ENCODE measurements around the gene SEPTIN7.
"Not testable (repeated sequence)": the region's sequence is repeated elsewhere in the genome, so short reads cannot be mapped to it uniquely, and the experiment has no call there.

The SEPTIN7 gene

DNA sequence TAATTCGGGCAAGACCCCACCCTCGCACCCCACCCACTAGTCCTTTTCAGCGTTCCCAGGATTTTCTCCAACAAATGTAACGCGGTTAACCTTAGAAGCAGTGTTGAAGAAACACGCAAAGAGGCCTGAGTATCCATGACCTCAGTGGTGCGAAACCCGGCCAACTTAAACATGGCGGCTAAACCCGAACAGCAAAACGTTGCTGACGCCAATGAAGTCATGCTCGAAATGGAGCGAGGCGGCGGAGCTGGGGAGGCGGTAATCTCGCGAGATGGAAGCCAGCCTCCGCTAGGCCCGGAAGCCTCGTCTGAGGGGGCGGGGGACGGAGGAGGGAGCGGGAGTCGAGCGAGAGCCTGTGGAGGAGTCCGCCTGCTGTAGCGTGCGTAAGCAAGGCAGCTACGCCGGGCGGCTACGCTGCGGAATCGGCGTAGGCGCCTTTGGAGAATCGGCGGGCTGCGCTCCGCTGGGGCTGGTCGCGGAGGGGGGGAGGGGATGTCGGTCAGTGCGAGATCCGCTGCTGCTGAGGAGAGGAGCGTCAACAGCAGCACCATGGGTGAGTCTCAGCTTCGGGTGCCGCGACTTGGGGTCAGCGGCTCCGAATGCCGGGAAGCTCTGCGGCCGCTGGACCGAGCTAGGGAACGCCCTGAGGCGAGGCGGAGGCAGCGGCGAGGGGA, at the start of gene SEPTIN7:
TSS of gene SEPTIN7 (plus strand) at position 340 of the 674 bp plus-strand sequence. CDS start at position 493, 153 bp downstream.
- DNase-seq = peak; percentile 99

DNA sequence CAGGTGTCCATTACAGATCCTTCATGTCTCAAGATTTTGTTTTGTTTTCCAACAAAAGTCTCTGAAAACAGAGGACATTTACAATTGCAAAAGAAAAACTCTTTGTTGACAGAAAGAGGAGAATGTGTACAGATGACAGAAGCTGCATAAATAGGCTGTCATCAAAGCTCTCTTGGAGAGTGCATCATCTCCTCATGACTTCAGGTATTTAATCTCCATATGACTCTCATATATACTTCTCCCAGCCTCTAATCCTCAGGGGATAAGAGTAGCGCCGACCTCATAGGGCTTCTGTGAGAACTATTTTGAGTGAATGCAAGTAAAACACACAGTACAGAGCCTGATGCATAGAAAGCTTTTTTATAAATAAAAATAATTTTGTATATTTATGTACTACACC, 48.1 kb upstream of the SEPTIN7 start:
- DNase-seq = no peak

- no peak for DNase-seq
Observed at GRCh38 chr7:35753761-35754603, 46.9 kb upstream of the SEPTIN7 start.

DNA sequence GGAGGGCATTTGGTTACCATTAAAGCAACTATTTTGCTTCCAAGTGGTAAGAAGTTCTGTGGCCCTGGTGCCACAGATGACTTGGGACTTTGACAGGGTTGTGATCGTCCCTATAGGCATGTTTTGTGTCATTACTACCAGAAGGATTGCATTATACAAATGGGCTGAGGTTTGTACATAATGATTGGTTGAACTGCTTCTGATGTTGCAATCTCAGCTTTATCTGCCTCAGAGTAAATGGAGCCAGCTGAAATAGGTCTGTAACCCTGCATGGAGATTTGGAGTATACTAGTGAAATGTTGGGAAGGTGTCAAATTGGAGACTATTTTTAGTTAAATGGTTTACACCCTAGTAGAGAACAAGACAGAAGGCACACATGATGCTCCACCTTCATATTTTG, 46.1 kb upstream of the SEPTIN7 start:
- DNase-seq = no peak

GRCh38 chr7:35755711-35756110, 45.1 kb upstream of the SEPTIN7 start:
- DNase-seq = no peak

DNA sequence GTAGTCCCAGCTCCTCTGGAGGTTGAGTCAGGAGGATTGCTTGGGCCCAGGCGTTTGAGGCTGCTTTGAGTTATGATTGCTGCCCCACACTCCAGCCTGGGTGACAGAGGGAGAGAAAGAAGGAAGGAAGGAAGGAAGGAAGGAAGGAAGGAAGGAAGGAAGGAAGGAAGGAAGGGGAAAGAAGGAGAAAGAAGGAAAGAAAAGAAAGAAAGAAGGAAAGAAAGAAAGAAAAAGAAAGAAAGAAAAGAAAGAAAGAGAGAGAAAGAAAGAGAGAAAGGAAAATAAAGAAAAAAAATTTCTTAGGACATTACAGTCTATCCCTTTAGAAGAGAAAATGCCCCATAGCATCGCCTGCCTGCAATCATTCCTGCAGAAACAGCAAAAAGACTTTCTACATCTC, 44.4 kb upstream of the SEPTIN7 start:
- DNase-seq = not testable (repeated sequence)

DNA sequence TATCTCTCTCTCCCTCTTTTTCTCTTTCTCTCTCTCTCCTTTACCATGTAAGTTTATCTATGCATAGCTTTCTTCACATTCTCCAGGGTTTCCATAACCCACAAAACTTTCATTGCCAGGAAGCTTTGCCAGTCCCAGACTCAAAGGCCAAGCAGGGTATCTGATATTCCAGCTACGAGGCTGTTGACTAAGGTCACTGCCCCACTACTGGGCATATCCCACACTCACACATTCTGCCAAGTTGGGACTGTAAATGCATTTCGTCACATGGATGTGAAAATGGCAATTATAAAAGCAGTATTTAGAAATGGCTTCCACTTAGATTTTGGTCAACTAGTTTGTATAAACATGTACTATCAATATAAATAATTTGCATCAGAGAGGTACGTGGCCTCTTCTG, 43.3 kb upstream of the SEPTIN7 start:
- no peak for DNase-seq

DNA sequence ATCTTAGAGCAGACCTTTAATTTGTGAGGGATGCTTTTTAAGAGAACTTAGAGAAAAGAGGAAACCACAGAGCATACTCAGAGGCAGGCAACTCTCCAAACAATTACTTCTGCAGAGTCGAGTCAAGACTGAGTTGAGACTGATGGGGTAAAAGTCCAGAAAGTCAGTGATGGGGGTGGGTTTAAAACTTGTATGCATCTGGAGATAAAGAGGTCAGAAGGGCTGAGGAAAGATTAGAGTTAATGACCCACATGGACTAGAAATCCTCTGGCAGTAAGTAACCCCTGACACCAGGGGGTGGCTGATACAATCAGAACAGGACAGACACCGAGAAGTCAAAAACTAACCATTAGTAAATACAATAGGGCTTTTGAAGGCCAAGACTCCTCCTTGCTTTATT, 42.4 kb upstream of the SEPTIN7 start:
- DNase-seq = no peak

GRCh38 chr7:35760143-35760745, 40.6 kb upstream of the SEPTIN7 start:
- DNase-seq = no peak

DNA sequence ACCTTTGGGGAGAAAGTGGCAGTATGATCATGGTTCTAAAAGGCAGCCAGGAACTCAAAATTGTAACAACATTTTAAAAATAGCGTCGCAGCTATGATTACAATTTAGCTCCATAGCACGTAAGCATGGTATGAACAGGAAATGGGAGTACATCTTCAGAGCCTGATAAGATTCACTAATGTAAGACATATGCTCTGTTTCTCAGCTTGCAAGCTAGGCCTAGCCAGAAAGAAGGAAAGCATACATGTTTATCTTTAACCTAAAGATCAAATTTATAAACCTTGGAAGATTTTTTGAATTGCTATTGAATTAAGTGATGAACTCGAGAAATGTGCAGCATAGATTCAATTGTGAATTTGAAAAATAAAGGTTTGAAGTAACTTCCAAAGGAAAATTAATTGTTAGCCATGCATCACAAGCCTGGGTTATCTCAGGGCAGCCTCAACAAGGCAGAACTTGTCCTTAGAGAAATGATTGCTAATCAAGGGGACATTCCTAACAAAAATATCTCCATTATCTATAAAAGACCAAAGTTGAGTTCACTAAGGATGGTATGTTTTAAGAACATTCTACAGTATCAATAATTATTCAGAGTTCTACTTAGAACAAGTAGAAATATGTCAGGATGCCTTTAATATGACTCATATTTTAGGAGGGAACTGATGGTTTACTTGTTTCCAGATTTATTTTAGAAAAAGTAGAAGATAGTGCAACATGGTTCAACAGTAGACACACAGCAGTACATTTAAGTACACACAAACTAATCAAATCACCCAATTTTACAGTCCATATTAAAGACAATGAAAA, 38.8 kb upstream of the SEPTIN7 start:
- DNase-seq = no peak

DNA sequence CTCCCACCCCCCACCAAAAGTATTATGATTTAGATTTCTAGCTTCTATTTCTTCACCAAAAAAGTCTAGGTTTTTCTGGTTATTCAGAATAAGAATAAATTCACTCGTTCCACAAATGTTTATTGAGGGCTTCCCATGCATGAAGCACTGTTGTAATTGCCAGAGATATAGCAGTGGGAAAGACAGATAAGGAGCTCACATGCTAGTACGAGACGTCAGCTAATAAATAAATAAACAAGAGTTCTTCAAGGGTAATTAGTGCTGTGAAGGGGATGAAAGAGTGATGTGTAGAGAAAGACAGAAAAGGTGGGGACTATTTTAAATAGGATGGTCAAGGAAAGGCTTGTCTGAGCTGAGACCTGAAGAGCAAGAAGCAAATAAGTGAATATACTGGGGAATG, 38.1 kb upstream of the SEPTIN7 start:
- DNase-seq = no peak

DNA sequence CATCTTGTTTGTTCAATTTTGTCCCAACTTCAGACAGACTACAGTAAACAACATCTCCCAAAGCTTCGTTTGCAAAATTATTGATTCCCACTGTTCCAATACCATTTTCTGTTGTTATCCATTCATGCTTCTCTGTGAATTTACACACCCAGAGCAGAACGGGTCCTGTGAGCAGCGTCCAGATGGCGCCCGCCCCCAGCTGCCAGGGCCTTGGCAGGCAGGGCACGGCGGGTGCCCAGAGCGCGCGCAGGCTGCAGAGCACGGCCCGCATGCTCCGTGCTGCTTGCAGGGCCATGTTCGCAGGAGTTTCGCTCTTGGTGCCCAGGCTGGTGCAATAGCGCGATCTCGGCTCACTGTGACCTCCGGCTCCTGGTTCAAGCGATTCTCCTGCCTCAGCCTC, 32.5 kb upstream of the SEPTIN7 start:
- no peak for DNase-seq

- no peak for DNase-seq
Observed at GRCh38 chr7:35771776-35772175, 29.1 kb upstream of the SEPTIN7 start.

GRCh38 chr7:35773994-35774393, 26.9 kb upstream of the SEPTIN7 start:
- DNase-seq = no peak

DNA sequence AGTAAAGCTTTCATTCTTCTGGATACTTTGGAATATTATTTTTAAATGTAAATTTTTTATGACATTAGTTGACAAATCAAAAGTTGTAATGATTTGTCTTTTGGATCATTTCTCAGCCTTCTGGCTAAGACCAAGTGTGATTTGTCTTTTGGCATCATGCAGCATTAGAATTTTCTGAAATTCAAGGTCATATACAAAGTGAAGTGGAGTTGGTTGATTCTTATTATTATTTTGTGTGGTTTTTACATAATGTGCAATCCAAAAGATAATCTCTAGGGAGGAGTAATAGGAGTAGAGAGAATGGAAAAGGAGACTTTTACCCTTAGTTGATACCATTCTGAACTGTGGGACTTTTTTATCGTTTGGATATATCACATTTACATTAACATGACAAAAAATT, 24.2 kb upstream of the SEPTIN7 start:
- DNase-seq = no peak

DNA sequence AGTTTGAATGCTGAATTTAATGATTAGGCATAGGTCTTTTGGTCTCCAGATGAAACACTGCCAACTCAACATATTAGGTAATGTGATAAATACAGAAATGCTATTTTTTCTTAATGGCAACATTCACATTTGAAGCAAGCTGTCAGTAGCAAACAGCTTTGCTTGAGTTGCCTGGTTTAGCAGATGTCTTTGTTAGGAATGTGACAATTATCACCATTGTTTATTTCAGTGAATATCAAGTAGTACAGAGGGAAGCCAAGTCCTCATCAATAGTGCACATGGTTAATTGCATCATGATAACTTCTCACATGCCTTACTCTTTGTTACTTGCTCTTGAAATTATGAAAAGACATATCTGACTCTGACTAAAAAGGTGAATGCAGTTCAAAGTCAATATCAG, 23.7 kb upstream of the SEPTIN7 start:
- DNase-seq = no peak

- no peak for DNase-seq
Observed at GRCh38 chr7:35780070-35780469, 20.8 kb upstream of the SEPTIN7 start.

GRCh38 chr7:35781200-35781701, 19.6 kb upstream of the SEPTIN7 start:
- DNase-seq = no peak

GRCh38 chr7:35781767-35782515, 18.9 kb upstream of the SEPTIN7 start:
- no peak for DNase-seq

DNA sequence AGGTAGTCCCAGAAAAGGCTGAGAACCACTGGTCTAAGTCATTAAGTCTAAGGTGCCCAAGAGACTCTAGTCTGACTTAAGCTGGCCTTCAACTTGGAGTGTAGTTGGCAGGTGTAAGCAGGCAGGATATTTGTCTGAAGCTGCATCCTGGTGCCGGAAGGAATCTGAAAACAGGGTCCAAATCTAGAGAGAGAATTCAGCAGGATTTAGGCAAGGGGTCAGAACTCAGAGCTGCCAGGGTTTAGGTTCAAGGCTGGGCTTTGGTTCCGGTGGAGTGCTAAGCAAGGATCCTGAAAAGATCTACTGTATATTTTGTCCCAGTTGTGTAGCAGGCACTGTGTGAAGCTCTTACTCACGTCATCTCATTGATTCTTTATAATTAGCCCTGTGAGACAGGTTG, 16.5 kb upstream of the SEPTIN7 start:
- DNase-seq = no peak

DNA sequence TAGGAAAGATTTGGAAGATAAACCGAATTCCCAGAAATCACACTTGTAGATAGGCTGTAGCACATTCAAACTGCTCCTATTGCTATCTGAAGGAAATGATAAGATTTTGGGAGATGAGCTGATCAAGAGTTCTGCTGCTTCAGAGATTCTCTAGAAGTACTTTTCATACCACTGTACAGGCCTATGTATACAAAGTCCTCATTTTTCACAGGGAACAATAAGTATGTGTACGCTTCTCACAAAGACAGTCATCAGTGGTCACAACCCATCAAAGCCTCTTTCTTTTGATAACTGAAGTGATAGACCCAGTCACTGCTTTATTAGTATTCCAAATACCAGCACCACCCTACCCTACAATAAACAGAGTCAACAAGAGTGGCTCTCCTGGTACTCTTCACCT, 15.6 kb upstream of the SEPTIN7 start:
- no peak for DNase-seq

DNA sequence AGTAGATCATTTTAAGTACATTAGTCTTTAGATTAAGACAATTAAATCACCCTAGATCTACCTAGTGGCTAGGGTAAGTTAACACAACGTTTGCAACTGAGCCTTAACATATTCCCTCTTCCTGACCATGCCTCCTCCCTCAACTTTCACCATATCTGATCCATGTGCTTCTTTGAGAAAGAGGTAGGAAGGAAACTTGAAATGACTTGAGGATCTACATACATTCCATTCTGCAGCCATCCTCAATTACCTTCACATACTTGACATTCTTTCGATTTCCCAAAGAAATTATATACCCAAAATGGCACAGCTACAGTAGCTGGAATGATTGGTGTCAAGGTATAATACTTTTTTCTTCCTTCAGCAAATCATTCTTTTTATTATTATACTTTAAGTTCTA, 12.9 kb upstream of the SEPTIN7 start:
- no peak for DNase-seq
